Middle frontal gyrus (tissue), 1 donor: ENCODE results near the gene MTOR.
"Not testable (repeated sequence)": the region's sequence is repeated elsewhere in the genome, so short reads cannot be mapped to it uniquely, and the experiment has no call there.

Experiments used
- DNase-seq: peaks from one replicate; pipeline ENCODE4 v3.0.0-alpha.2; 2015; ENCODE audit warnings: low spot score; ENCODE audit errors: extremely low spot score

The MTOR gene

DNA sequence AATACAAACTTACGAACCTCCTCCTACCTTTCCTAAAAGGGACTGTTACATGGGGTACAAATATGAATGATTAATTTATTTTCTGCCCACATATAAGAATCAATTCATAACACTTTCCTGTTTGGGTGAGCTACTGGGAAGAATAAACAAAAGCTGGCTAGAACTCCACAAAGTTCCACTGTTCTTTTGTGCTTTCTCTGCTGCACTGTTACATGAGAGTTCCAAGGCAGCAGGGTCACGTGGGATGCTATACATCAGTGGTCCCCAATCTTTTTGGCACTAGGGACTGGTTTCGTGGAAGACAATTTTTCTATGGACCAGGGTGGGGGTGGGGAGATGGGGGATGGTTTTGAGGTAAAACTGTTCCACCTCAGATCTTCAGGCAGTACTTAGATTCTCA lies 75.4 kb downstream of the MTOR start:
- no peak for DNase-seq

DNA sequence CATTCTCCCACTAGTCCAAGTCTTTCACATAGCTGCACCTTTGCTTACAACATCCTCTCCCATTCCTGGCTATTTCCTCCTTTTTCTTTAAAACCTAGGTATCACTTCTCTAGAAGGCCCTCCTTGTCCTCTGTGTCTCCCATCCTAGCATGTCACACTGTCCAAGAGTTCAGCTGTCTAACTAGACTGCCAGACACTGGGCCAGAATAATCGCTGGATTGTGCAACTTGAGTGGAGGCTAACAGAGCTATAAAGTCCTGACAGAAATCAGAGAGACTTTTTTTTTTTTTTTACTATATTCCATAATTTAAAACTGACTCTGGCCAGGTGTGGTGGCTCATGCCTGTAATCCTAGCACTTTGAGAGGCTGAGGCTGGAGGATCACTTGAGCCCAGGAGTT lies 77.4 kb downstream of the MTOR start:
- no peak for DNase-seq

DNA sequence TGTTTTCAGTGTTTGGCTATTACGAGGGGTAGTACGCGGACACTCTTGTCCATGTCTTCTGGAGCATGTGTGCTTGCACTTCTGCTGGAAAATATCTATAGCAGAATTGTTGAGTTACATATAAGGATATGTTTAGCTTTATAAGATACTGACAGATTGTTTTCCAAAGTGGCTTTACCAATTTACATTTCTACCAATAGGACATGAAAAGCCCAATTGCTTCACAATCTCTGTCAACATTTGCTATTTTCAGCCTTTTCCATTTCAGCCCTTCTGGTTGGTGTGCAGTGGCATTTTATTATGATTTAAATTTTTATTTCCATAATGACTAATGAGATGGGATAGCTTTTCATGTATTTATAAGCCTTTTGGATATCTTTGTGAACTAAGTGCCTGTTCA lies 79.5 kb downstream of the MTOR start:
- no peak for DNase-seq

DNA sequence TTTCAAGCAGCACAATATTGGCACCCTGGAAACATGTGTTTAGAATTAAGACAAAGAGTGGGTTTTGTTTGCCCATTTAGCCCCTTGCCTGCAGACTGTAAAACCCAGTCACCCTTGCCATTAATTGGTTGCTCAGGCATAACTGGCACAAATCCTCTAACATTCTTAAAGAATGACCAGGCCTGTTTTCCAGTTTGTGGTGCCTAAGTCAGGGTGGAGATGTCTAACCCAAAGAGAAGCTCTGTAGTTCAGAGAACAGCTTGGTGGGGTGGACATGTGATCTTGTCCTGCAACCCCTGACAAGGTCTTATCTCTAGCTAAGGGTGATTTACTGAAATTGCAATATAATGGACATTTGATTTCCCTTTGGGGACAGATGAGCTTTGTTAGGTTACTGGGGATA lies 82.0 kb downstream of the MTOR start:
- DNase-seq = no peak

DNA sequence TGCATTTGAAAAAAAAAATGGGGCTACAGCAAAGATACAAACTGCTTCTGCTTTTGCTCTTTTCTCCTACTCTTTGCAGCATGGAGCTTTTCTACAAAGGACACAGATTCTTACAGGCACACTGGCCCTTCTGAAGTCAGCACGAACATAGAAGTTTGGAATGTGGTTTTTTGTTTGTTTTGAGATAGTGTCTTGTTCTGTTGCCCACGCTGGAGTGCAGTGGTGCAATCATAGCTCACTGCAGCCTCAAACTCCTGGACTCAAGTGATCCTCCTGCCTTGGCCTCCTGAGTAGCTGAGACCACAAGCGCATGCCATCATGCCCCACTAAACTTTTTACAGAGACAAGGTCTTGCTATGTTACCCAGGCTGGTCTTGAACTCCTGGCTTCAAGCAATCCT lies 82.6 kb downstream of the MTOR start:
- DNase-seq = not testable (repeated sequence)

DNA sequence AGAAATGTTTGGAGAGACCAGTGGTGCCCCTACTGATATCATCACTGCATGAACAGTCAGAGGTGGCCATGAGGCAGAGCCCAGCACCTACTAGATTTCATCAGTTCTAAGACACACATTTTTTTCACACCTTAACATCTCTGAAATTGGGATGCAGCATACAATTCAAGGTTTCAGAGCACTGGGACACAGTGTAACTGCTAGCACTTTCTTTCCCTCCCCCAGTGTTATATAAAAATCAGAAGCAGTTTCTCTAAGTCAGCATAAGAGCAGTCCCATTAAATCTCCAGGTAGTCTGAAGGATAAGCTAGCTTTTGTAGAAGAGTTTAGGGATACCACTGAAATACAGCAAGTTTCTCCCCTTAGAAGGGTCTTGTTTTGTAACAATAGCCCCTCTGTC lies 83.2 kb downstream of the MTOR start:
- no peak for DNase-seq

DNA sequence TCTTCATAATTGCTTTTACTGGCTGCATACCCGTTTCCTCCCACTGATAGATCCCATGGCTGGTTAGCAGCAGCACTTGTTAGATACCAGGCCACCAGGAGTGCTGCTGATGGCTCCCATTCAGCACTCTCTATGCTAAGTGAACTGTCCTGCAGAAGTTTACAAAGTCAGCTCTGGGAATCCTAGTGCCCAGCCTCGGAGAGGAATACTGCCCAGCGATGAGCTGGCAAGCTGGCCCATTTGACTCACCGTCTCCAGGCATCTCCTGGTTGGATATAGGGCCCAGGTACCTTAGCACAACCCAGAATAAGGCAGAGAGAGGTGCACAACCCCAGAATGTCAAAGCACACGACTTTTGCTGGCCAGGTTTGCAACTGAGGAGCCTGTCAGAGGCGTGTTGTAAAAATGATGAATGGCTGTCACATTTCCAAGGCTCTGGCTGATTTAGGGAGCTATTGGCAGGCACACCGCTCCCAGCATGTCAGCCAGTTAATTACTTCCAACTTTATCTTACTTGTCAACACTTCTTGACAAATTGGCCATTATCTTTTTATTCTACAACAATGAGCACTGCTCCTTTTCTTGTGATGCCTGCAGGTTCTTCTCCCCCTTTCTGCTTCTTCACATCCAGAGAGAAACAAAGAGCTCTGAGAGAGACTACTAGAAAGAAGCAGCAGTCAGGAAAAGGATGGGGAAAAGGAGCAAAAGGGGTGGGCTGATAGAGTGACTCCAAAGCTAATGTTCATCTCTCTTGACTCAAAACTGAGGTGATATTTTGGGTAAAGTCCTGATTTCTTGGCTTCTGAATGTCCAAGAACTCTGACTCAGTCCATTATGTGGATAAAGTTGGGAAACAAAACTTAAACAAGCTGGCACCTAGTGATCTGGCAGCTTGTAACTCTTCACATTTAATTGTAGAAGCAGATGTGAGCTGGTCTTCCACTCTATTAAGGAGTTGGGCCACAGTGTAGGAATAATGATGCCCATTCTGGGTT lies 84.0 kb downstream of the MTOR start:
- DNase-seq = no peak

DNA sequence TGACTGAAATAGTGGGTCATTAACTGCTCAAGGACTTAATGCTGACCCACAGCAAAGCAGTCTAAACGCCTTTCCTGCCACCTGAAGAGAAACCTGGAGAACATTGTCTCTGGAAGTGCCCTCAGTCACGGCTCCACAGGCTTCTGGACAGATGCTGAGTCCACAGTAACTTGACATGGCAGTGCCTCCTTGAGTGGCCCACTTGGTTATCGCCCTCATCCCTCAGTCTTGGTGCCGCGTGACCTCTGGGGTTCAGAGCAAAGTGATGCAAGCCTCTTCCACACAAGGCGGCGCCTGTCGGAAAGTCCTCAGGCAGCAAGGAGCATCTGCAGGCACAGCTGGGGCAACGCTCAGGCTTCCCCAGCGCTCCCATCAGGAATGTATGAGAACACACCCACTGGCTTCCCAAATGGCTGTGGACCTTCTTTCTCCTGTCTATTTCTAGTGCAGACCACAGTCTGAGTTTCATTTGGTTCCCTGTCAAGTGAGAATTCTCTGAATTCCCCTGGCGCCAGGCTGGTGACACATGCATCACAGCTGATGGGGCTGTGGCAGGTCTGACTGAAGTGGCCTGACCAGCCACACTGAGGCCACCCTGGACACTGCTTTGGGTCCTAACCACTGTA lies 86.2 kb downstream of the MTOR start:
- DNase-seq = no peak

DNA sequence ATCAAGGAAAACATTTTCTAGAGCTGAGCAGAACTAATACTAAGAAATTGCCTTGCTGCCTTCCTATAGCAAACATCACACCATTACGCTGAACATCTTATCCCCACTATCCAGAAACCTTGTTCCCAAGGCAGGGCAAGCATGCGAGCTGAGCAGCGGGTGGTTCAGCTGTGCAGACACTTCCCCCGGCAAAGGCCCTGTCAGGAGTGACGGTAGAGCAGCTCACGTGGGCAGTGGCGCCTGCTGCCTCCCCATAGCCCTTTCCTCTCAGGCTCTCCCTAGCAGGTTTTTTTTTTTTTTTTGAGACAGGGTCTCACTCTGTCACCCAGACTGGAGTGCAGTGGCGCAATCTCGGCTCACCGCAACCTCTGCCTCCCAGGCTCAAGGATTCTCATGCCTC lies 86.9 kb downstream of the MTOR start:
- DNase-seq = no peak

DNA sequence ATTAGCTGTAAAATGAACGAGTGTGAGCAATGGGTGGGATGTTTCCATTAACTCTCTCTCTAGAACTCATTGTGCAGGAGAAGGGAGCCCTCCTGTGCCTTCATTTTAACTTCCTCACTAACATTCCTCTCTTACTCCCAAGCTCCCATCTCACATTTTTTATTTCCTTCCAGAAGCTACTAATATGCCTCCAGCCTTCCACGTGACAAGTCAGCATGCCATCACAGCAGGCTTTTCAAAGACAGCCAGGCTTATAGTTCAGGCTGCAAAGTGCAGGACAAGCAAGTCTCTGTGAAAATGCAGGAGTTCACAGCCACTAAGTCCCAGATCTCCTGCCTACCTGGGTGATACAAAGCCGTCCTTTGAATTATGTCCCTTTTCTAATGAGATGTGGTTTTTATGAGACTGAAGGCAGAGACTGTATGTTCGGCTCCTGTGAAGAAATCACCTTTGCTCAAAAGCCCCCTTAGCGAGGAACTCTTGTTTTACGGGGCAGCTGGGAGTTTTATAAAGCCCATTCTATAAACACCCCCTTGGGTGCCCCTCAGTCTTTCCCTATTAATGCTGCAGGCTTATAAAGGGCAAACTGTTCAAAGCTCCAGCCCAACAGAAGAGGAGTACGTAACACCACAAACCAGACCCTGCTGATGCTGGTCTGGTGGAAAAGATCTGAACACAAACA lies 87.9 kb downstream of the MTOR start:
- no peak for DNase-seq

DNA sequence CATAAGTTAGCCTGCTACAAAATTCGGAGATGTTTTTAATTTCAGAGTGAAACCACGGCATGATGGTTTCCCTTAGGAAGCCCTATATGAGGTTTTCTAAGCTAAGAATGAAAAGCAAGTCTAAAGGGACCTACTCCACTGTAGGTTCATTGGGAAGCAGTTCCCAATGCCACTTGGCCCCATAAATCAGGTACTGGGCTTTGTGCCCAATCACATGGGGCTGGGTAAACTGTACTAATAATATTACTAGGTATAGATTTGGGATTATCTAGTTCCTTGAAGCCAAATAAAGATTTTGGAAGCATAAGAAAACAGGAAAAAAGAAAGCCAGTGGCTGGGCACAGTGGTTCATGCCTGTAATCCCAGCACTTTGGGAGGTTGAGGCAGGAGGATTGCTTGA lies 92.2 kb downstream of the MTOR start:
- no peak for DNase-seq

DNA sequence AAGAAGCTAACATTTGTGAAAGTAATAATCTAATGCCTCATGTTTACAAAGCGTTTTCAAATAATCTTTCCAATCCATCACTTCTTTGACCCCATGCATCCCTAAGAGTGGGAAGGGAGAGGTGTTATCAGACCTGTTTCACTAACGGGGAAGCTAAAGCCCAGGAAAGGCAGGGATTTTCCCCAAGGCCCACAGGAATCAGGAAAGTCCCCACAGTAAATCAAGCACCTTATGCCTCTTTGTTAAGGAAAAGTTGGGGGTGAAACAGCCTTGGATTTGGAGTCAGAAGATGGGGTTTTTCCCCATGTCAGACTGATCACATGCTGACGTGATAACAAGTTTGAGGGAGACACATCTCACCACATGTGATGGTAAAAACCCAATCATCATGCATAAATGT lies 93.1 kb downstream of the MTOR start:
- DNase-seq = no peak

DNA sequence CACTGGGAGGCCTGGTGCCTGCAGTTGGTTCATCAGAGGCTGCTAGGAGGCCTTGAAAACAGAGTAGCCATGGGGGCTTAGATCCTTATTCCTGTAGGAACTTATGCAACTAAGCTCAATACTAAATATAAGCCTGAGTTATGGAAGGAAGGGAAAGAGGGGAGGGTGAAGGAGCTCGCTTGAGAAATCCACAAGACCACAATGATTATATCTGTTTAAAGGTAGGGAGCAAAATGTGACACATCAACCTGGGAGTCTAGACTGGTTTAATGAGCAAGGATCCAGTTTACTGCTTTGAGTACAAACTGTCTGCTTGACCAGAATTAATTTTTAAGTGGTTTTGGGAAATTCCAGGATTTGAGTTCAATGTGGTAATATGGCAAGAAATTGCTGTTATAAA lies 93.6 kb downstream of the MTOR start:
- DNase-seq = no peak

DNA sequence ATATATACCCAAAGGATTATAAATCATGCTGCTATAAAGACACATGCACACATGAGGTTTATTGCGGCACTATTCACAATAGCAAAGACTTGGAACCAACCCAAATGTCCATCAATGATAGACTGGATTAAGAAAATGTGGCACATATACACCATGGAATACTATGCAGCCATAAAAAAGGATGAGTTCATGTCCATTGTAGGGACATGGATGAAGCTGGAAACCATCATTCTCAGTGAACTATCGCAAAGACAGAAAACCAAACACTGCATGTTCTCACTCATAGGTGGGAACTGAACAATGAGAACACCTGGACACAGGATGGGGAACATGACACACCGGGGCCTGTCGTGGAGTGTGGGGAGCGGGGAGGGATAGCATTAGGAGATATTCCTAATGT lies 95.6 kb downstream of the MTOR start:
- not testable (repeated sequence) for DNase-seq

DNA sequence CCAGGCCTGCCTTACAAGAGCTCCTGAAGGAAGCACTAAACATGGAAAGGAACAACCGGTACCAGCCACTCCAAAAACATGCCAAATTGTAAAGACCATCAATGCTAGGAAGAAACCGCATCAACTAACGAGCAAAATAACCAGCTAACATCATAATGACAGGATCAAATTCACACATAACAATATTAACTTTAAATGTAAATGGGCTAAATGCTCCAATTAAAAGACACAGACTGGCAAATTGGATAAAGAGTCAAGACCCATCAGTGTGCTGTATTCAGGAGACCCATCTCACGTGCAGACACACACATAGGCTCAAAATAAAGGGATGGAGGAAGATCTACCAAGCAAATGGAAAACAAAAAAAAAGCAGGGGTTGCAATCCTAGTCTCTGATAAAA lies 99.6 kb downstream of the MTOR start:
- not testable (repeated sequence) for DNase-seq

DNA sequence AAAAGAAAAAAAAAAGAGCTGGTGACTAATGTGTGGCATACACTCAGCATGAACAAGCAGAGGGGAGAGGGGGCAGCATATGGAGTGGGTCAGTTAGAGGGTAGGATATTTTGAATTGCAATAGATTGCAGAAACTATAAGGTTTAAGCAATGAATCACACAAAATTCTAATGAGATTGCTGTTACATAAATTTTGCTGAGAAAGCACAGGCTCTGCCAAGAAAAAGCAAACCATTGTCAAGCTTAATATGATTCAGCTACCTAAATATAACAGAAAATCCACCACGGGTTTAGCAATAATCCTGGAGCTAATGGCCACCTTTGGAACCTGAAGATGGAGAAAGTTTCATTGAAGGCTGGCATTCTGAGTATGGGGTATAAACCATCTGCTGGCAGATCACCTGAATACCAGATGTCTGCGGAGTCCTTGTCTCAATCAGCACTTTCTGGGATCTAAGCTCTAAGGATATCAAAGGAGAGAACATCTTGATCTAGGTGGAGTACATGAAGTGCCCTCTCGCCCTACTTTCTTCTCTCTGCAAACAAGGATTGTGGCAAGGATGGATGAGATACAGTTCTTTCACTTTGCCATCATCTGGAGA lies 103.5 kb downstream of the MTOR start:
- DNase-seq = peak; percentile 18

DNA sequence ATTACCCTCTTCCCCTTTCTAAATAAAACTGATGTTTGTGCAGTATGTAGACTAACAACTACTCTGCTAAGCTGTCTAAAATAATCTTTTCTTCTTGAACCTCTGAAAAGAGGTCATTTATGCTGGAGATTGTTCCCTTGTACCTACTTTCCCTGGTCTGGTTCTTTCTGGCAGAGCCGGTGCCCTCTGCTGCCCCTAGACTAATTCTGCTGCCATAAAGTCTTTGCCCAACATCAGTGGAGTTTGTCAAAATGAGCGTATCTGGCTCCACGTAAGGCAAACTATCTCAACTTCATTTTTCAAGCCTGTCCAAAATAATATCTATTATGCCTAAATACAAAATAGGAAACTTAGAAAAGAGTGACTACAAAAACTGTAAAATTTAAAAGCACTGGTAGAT lies 104.1 kb downstream of the MTOR start:
- DNase-seq = no peak

DNA sequence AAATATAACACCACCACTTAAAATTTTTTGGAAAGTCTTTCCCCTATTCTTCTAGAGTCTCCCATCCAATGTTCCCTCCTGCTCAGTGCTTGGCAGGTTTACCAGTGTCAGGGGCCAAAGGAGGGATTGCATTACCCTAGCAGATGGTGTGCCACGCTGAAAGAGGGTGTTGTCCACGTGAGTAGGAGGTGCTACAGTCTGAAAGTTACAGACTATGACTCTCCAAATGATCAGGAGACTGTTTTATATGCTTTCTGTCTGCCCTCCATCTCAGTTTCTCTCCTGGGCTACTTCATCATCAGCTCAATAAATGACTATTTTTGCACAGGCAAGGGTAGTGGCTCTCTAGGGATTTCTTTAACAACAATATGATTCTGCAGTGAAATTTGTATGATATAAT lies 104.5 kb downstream of the MTOR start:
- DNase-seq = no peak

DNA sequence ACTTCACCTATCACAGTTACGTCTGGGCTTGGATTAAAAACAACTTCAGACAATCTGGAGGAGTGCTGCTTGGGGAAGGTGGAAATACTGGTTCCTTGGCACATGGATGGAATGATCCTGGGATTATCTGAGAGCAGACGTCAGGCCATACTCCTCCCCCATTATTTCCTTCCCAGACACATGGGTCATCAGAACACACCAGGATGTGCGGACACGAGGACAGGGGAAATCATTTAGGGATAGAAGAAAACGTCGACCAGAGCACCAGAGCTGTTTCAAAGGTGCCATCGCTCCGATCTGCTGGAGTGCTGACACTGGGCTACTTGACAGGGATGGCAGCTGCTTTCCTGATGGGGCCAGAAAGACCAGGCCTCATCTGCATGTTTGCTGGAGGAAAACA lies 105.0 kb downstream of the MTOR start:
- DNase-seq = no peak

DNA sequence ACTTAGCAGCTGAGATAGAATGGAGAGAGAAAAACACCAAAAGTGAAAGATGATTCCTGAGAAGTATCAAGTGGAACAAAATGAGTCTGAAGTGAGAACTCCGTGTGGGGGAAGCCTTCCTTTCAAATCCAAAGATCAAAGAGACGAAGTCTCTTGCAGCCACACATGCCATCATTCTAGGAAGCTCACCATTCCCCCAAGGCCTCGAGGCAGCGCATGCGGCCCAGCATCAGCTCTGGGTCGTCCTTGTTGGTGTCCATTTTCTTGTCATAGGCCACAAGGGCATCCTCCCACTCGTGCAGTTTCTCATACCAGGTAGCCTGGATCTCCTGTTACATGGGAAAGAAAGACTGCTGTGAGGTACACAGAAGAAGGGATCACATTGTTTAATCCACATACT lies 105.4 kb downstream of the MTOR start:
- DNase-seq = no peak

DNA sequence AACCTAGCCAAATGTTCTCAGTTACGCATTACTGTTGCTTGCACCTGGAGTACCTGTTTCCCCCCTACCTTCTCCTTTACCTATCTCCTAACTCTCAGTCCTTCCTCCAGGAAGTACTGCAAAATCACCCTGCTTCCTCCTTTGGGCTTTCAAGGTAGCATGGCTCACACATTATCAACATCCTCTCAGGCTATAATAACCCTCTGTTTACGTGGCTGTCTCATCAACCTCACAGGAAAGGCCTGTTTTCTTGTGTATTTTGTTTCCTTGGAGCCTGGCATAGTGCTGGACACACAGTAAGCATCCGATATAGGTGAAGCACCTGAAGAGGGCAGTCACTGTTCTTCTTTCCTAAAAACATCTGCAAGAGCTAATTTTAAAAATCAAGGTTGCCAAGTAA lies 105.9 kb downstream of the MTOR start:
- no peak for DNase-seq

DNA sequence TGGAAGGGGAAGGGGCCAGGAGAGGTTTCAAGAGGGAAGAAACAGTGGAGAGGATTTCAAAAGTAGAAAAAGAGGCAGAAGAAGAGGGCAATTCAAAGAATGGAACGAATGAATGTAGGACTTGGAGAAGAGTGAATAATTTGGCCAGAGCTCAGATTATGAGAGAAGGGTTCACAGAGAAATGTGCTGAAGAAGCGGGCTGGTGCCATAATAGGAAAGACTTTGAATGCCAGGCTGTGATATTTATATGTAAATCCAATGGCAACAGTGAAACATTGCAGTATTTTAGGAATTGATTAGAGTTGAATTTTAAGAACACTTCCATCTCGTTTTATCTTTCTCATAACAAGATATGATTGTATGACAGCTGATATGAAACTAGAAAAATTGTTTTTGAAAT lies 109.2 kb downstream of the MTOR start:
- DNase-seq = no peak
